ENCODE results near the gene ZNF593OS.

DNA sequence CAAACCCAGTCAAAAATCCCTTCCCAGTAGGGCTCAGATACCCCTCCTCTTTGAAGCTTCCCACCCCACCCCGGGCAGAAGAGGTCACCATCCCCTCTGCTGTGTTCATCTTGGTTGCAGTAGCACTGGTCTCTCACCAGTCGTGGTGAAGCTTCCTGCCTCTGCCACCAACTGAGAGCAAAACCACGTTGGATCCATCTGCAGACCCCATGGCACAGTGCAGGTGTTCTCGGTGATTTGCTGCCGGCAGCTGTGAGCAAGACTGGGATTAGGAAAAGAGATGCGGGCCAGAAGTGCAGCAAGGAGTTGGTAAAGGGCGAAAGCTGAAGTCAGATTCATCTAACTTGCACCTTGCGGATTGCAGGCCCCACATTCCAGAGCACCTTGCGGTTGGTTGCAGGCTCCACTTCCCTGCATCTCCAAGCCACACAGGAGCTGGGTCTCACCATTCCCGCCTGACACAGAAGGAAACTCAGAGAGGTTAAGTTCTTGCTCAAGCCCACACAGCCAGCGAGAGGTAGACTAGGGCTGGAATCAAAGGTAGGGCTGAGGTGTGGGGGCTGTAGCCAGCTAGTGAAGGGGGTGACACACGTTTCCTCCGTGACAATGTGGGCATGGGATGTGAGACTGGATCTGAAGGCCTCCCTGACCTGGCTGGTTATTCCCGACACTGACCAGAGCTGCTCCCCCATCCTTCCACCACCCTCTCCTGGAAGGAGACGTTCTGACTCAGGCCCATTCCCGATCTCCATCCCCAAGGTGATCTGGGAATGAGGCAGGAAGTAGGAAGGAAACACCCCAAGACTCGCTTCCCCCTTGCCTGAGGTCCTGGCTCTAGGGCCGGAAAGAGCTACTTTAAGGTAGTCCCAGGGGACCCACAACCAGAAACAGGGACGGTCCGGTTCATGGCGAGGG, 16.0 kb downstream of the ZNF593OS start:
- TF ChIP-seq ARNTL (CRISPR knock-in tag; IDR thresholded peaks at IDR 0.05; ENCODE audit: borderline replicate concordance, low read depth): no peak
- no peak for TF ChIP-seq ZNF565 (CRISPR knock-in tag; conservative IDR thresholded peaks at IDR 0.05; ENCODE audit: low read depth)
- no peak for TF ChIP-seq BACH2 (CRISPR knock-in tag; IDR thresholded peaks at IDR 0.05; ENCODE audit: borderline replicate concordance)
- TF ChIP-seq GLIS3 (CRISPR knock-in tag; IDR thresholded peaks at IDR 0.05): no peak
- TF ChIP-seq ISL1 (CRISPR knock-in tag; IDR thresholded peaks at IDR 0.05): no peak
